ENCODE results near the gene SP140L. TPM values are rescaled to one million over a fixed set of nuclear protein-coding genes. Genes with fewer than 3 reads are reported as not detected.
"Not testable (repeated sequence)": the region's sequence is repeated elsewhere in the genome, so short reads cannot be mapped to it uniquely, and the experiment has no call there.

Gene SP140L
- total RNA-seq (10 to 100 TPM; 31.4 to 32.5 TPM), polyA plus RNA-seq (30.1 TPM)

DNA sequence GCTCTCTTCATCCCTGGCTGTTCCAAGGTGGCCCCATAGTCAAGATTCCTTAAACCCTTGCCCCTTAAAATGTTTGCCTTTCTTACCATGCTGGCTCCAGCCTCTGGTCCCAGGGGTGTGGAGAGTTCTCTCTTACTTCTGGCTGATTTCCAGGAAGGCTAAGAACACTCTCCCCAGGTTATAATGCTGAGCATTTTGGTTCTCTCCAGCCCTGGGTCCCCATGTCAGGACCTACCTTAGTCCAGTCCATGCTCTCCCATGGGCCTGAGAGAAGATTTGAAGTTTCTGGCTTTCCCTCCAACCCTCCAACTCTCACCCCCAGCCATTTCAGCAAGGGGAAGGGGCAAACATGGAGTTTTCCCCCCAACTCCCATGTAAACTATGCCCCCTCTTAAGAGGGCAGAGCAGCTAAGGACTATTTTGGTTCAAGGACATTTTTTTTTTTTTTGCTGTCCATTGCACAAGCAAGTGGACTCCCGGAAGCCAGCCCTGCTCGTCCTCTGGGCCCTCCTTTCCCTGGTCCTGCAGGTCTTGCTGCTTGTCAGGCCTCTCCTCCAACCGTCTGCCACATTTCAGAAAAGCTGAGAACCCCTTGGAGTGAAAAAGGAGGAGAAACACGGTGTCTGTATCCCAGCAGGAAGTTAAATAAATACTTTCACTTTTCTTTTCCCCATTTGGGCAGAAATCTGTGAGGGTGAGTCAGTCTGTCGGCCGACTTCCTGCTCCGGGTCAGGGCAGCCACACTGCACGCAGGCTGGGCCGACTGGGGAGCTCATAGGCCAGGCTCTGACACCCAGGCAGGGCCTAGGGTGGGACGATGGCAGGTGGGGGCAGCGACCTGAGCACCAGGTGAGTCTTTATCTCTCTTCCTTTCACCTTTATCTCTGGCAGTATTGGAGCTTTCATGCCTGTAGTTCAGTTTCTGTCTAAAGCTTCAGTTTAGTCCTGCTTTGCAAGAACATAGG lies at the start of gene SP140L:
Gene SP140L (plus strand): TSS at position 741 of the 965 bp plus-strand sequence. CDS start 77 bp downstream, at position 818.
- H3K36me3 ChIP-seq (ENCODE audit: insufficient read depth, low read length): no peaks in the 10 kb centered on the region
- CTCF ChIA-PET: interaction anchor here (0.6 to 2.8 kb wide), 4 partner anchors 9 to 386 kb away, joined by 3 to 14 read pairs (median 4); partner anchors contain the start of gene CAB39
- peak within 1 kb of the TSS; percentile 83 for H3K27ac ChIP-seq (ENCODE audit: low read depth, low read length)
- H3K36me3 Mint-ChIP-seq: peaks cover 10 to 33% (median 20%) of the 10 kb centered on the region in 3 donors
- peak within 1 kb of the TSS; percentile 87 to 98 (median 95) for H3K4me3 Mint-ChIP-seq
- H3K27me3 ChIP-seq (ENCODE audit: insufficient read depth, low read length, poor library complexity, severe bottlenecking): no peaks in the 10 kb centered on the region
- no peaks in the 10 kb centered on the region for H3K9me3 Mint-ChIP-seq
- H3K9me3 ChIP-seq (ENCODE audit: low read length): no peaks in the 10 kb centered on the region
- DNase-seq: peak; percentile 71 to 90 (median 77)
- H3K4me3 ChIP-seq (ENCODE audit: low read length): peak within 1 kb of the TSS; percentile 92
- no peaks in the 10 kb centered on the region for H3K27me3 Mint-ChIP-seq
- H3K4me1 Mint-ChIP-seq: peaks cover 60 to 87% (median 75%) of the 10 kb centered on the region in 3 donors
- H3K4me1 ChIP-seq (ENCODE audit: insufficient read depth, low read length): peaks cover 44% of the 10 kb centered on the region
- H3K27ac Mint-ChIP-seq: peak within 1 kb of the TSS; percentile 92 to 100 (median 98)
- POLR2A ChIA-PET: interaction anchor here (0.7 to 2.4 kb wide), 8 partner anchors 8 to 276 kb away, joined by 3 to 18 read pairs (median 4); partner anchors contain the start of gene SP100

DNA sequence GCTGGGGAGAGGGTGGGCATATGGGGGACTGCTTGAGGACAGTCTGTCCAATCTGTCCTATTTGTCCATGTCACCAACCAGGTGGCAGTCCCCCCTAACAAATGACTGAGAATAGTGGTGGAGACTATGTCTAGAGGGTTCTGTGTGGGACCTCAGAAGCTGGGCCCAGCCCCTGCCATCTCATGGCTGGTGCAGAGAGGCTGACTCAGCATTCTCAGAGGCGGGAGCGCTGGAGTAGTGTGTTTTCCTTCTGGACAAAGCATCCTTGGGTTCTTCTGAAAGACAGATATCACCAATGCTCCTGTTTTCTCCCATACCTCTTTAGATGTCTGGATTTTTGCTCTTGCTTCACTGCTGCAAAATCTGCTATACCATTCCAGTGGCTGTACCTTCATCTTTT lies 44.1 kb upstream of the SP140L start:
- no peak overlapping the region for H3K27ac ChIP-seq (ENCODE audit: low read depth, low read length)
- ChIA-PET CTCF (no interaction called here), POLR2A (no interaction called here)
- no peak overlapping the region for H3K4me3 ChIP-seq (ENCODE audit: low read length)
- no peaks in the 10 kb centered on the region for H3K9me3 ChIP-seq (ENCODE audit: low read length)
- H3K27me3 Mint-ChIP-seq: no peaks in the 10 kb centered on the region
- peaks cover 0 to 5% (median 0%) of the 10 kb centered on the region in 5 donors for H3K9me3 Mint-ChIP-seq
- H3K36me3 ChIP-seq (ENCODE audit: insufficient read depth, low read length): no peaks in the 10 kb centered on the region
- H3K27ac Mint-ChIP-seq: peak overlapping the region in 3 of 8 donors; percentile 12 to 63 (median 54)
- H3K4me1 ChIP-seq (ENCODE audit: insufficient read depth, low read length): no peaks in the 10 kb centered on the region
- H3K36me3 Mint-ChIP-seq: peaks cover 40 to 60% (median 44%) of the 10 kb centered on the region in 3 donors
- no peak overlapping the region for H3K4me3 Mint-ChIP-seq
- DNase-seq: no peak
- peaks cover 10 to 29% (median 14%) of the 10 kb centered on the region in 3 donors for H3K4me1 Mint-ChIP-seq
- no peaks in the 10 kb centered on the region for H3K27me3 ChIP-seq (ENCODE audit: insufficient read depth, low read length, poor library complexity, severe bottlenecking)

DNA sequence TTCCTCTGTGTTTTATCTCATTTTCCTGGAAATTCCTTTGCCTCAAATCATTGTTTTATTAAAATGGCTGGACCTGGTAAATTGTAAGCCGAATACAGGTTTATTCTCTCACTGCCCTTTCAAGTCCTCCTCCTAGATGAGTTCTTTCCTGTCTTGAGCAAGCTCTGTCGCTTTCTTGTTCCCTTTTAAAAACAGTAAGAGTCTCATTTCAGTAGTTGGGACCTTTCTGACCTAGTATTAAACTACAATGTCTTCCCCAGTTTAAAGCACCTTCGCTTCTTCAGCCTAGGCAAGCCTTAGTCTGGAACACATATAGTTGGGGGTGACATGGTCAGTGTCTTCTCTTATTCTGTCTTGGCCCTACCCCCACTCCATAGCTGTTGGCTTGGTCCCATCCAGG lies 40.9 kb upstream of the SP140L start:
- Histone ChIP-seq H3K27ac (ENCODE audit: low read depth, low read length) (no peak overlapping the region), H3K4me3 (ENCODE audit: low read length) (no peak overlapping the region), H3K9me3 (ENCODE audit: low read length) (no peaks in the 10 kb centered on the region), H3K36me3 (ENCODE audit: insufficient read depth, low read length) (peaks cover 14% of the 10 kb centered on the region), H3K27me3 (ENCODE audit: insufficient read depth, low read length, poor library complexity, severe bottlenecking) (no peaks in the 10 kb centered on the region), H3K4me1 (ENCODE audit: insufficient read depth, low read length) (no peaks in the 10 kb centered on the region)
- DNase-seq: no peak
- Mint-ChIP-seq H3K4me3 (no peak overlapping the region), H3K36me3 (peaks cover 49 to 78% (median 60%) of the 10 kb centered on the region in 3 donors), H3K4me1 (peaks cover 21 to 34% (median 24%) of the 10 kb centered on the region in 3 donors), H3K27me3 (no peaks in the 10 kb centered on the region), H3K27ac (peak overlapping the region in 1 of 8 donors; percentile 48), H3K9me3 (peaks cover 0 to 7% (median 0%) of the 10 kb centered on the region in 5 donors)
- ChIA-PET POLR2A (no interaction called here), CTCF (no interaction called here)

DNA sequence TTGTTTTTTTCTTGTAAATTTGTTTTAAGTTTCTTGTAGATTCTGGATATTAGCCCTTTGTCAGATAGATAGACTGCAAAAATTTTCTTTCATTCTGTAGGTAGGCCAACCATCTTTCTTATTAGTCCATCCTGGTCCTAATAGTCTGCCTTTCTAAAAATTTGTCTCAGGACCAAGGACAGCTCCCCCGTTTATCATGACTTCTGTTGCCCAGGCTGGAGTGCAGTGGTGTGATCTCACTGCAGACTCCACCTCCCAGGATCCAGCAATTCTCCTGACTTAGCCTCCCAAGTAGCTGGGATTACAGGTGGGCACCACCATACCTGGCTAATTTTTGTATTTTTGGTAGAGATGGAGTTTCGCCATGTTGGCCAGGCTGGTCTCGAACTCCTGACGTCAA lies 37.7 kb upstream of the SP140L start:
- peak in 2 of 5 donors; percentile 2 to 13 for DNase-seq
- H3K36me3 ChIP-seq (ENCODE audit: insufficient read depth, low read length): peaks cover 25% of the 10 kb centered on the region

DNA sequence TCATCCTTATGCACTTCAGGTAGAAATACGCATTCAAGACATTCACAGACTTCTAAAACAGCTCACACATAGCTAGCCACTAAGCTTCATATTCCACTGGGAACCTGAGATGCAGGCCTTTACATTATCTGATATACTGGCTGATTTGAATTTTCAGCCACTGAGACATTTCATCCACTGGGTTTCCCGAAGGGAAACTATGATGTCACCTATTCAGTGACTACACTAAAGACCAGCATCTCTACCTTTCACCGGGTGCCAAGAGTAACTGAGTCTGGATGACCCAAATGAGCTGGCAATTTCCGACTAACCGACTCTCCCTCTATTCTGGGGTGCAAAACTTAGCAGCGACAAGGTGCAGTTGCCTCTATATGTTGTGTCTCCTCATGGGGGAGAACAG lies 31.8 kb upstream of the SP140L start:
- no peak overlapping the region for H3K4me3 ChIP-seq (ENCODE audit: low read length)
- Mint-ChIP-seq H3K27ac (peak overlapping the region in 1 of 8 donors; percentile 41), H3K9me3 (peaks cover 0 to 9% (median 2%) of the 10 kb centered on the region in 5 donors), H3K36me3 (peaks cover 71 to 98% (median 79%) of the 10 kb centered on the region in 3 donors), H3K4me3 (no peak overlapping the region), H3K27me3 (no peaks in the 10 kb centered on the region), H3K4me1 (peaks cover 0 to 2% (median 2%) of the 10 kb centered on the region in 3 donors)
- no peaks in the 10 kb centered on the region for H3K27me3 ChIP-seq (ENCODE audit: insufficient read depth, low read length, poor library complexity, severe bottlenecking)
- DNase-seq: no peak
- POLR2A ChIA-PET: no interaction called here
- H3K9me3 ChIP-seq (ENCODE audit: low read length): no peaks in the 10 kb centered on the region
- peaks cover 59% of the 10 kb centered on the region for H3K36me3 ChIP-seq (ENCODE audit: insufficient read depth, low read length)
- no peaks in the 10 kb centered on the region for H3K4me1 ChIP-seq (ENCODE audit: insufficient read depth, low read length)
- H3K27ac ChIP-seq (ENCODE audit: low read depth, low read length): no peak overlapping the region
- CTCF ChIA-PET: no interaction called here

More for the DNA sequence above, 37.7 kb upstream of the SP140L start:
- H3K27ac Mint-ChIP-seq; H3K4me3 Mint-ChIP-seq; H3K27ac ChIP-seq (ENCODE audit: low read depth, low read length); H3K4me3 ChIP-seq (ENCODE audit: low read length); H3K27me3 Mint-ChIP-seq; H3K9me3 ChIP-seq (ENCODE audit: low read length); H3K27me3 ChIP-seq (ENCODE audit: insufficient read depth, low read length, poor library complexity, severe bottlenecking); POLR2A ChIA-PET; H3K9me3 Mint-ChIP-seq; H3K4me1 ChIP-seq (ENCODE audit: insufficient read depth, low read length): not testable (repeated sequence)
- CTCF ChIA-PET: interaction anchor here (1.6 kb wide), 1 partner anchor 29 kb away, joined by 6 read pairs; no protein-coding TSS in a partner anchor
- H3K36me3 Mint-ChIP-seq: peaks cover 61 to 90% (median 64%) of the 10 kb centered on the region in 3 donors
- peaks cover 21 to 34% (median 24%) of the 10 kb centered on the region in 3 donors for H3K4me1 Mint-ChIP-seq

DNA sequence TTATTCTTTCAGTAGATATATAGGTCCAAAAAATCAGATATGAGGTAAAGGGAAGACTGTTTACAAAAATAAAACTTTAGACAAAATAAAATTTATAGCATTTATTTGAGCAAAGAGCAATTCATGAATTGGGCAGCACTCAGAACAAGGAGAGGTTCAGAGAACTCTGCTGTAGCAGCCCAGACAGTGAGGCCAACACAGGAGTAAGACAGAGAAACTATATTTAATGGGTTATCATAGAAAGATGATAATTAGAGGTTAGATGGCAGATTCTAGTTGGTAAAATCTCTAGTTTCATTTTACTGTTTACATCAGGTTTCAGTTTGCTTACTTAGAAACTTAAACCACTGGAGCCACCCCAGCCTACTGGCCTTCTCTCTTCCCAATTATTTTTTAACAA lies 30.1 kb upstream of the SP140L start:
- Mint-ChIP-seq H3K4me1 (no peaks in the 10 kb centered on the region), H3K9me3 (peaks cover 0 to 9% (median 2%) of the 10 kb centered on the region in 5 donors), H3K27me3 (no peaks in the 10 kb centered on the region), H3K4me3 (no peak overlapping the region), H3K36me3 (peaks cover 73 to 93% (median 89%) of the 10 kb centered on the region in 3 donors), H3K27ac (peak overlapping the region in 1 of 8 donors; percentile 60)
- DNase-seq: no peak
- H3K27me3 ChIP-seq (ENCODE audit: insufficient read depth, low read length, poor library complexity, severe bottlenecking): no peaks in the 10 kb centered on the region
- H3K9me3 ChIP-seq (ENCODE audit: low read length): no peaks in the 10 kb centered on the region
- H3K27ac ChIP-seq (ENCODE audit: low read depth, low read length): no peak overlapping the region
- POLR2A ChIA-PET: interaction anchor here (0.6 kb wide), 1 partner anchor 9 kb away, joined by 3 read pairs; no protein-coding TSS in a partner anchor
- H3K4me1 ChIP-seq (ENCODE audit: insufficient read depth, low read length): no peaks in the 10 kb centered on the region
- H3K4me3 ChIP-seq (ENCODE audit: low read length): no peak overlapping the region
- CTCF ChIA-PET: no interaction called here
- H3K36me3 ChIP-seq (ENCODE audit: insufficient read depth, low read length): peaks cover 54% of the 10 kb centered on the region

DNA sequence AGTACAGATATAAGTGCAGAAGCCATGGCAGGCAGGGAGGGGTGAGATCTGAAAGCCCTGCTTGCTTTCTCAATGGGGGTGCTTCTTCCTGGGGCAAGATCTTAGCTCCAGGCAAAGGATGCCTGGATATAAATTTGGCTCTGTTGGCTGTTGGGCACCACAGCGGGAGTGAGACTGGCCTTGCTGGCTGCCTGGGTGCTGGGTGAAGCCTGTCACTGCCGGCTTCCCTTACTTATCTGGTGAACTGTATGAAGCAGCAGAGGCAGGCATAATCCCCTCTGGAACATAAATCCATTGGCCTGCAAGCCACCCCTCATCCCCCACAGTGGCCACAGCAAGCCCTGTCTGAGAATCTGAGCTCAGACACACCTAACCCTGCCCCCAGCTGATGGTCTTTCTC lies 27.4 kb upstream of the SP140L start:
- no peak overlapping the region for H3K27ac ChIP-seq (ENCODE audit: low read depth, low read length)
- DNase-seq: no peak

More for the DNA sequence above, 27.4 kb upstream of the SP140L start:
- H3K27me3 Mint-ChIP-seq: no peaks in the 10 kb centered on the region
- CTCF ChIA-PET: interaction anchor here (1.2 kb wide), 1 partner anchor 146 kb away, joined by 3 read pairs; no protein-coding TSS in a partner anchor
- Histone ChIP-seq H3K4me3 (ENCODE audit: low read length) (no peak overlapping the region), H3K4me1 (ENCODE audit: insufficient read depth, low read length) (no peaks in the 10 kb centered on the region), H3K27me3 (ENCODE audit: insufficient read depth, low read length, poor library complexity, severe bottlenecking) (no peaks in the 10 kb centered on the region), H3K9me3 (ENCODE audit: low read length) (no peaks in the 10 kb centered on the region), H3K36me3 (ENCODE audit: insufficient read depth, low read length) (peaks cover 43% of the 10 kb centered on the region)
- POLR2A ChIA-PET: no interaction called here
- peaks cover 58 to 88% (median 72%) of the 10 kb centered on the region in 3 donors for H3K36me3 Mint-ChIP-seq
- peaks cover 0 to 21% (median 6%) of the 10 kb centered on the region in 5 donors for H3K9me3 Mint-ChIP-seq
- no peak overlapping the region for H3K4me3 Mint-ChIP-seq
- H3K4me1 Mint-ChIP-seq: peaks cover 0 to 1% (median 0%) of the 10 kb centered on the region in 3 donors
- peak overlapping the region in 2 of 8 donors; percentile 32 to 55 for H3K27ac Mint-ChIP-seq
